ENCODE measurements around the gene PPP2R5E. TPM values are rescaled to one million over a fixed set of nuclear protein-coding genes. Genes with fewer than 3 reads are reported as not detected.

The PPP2R5E gene
- total and polyA plus RNA-seq, 9 of the 15 experiments (the other 6 are each of a cell fraction or from before 2014, with no cell fraction given) = 4.2 to 30.3 (median 11.0) TPM

- TF ChIP-seq FUS (optimal IDR thresholded peaks at IDR 0.05; ENCODE audit: low read depth, low read length) (no peak), ATF3 (IDR thresholded peaks at IDR 0.05) (0 out of 2 replicates have a peak, but pooled peaks have one; percentile 34), ATF3 (CRISPR knock-in tag; conservative IDR thresholded peaks at IDR 0.05) (no peak), ZNF316 (IDR thresholded peaks at IDR 0.05) (peak; percentile 47), BCOR (IDR thresholded peaks at IDR 0.05) (no peak), NFE2 (IDR thresholded peaks at IDR 0.05; ENCODE audit: low read depth) (peak; percentile 81), DPF2 (IDR thresholded peaks at IDR 0.05) (peak; percentile 68), NCOA2 (IDR thresholded peaks at IDR 0.05; ENCODE audit: partially characterized antibody in 2 of 2) (no peak), STAT6 (CRISPR knock-in tag; IDR thresholded peaks at IDR 0.05) (no peak), POLR2AphosphoS2 (IDR thresholded peaks at IDR 0.05; ENCODE audit: low read length) (no peak), LEF1 (IDR thresholded peaks at IDR 0.05) (0 out of 2 replicates have a peak, but pooled peaks have one; percentile 40), NCOA6 (IDR thresholded peaks at IDR 0.05) (no peak)
These were observed 89.7 kb downstream of the PPP2R5E start (continued) for GRCh38 chr14:63453443-63453936.
